H9 (cell line): ENCODE data around the gene PDE4B. TPM values are rescaled to one million over a fixed set of nuclear protein-coding genes. Genes with fewer than 3 reads are reported as not detected.

Experiments
- DNase-seq: peaks from one replicate; pipeline ENCODE4 v3.0.0-alpha.2; 2017
- H2AFZ ChIP-seq: one replicate; pipeline ENCODE4 v1.6.1; 2013; ENCODE audit warnings: mild to moderate bottlenecking, low read length, control low read depth, moderate library complexity
- H2AK5ac ChIP-seq: 2 replicates; pipeline ENCODE4 v1.6.1; 2013; ENCODE audit warnings: low read length, control low read depth, mixed read lengths; ENCODE audit not compliant: insufficient read length
- H2BK120ac ChIP-seq: one replicate; pipeline ENCODE4 v1.6.1; 2013; ENCODE audit warnings: low read depth, mild to moderate bottlenecking, low read length, control low read depth, inconsistent platforms; ENCODE audit not compliant: poor library complexity, severe bottlenecking
- H2BK12ac ChIP-seq: 2 replicates; pipeline ENCODE4 v1.6.1; 2013; ENCODE audit warnings: low read length, control low read depth, mixed read lengths, low read depth; ENCODE audit not compliant: insufficient read length
- H2BK15ac ChIP-seq: 2 replicates; pipeline ENCODE4 v1.6.1; 2013; ENCODE audit warnings: low read depth, low read length, control low read depth
- H2BK20ac ChIP-seq: one replicate; pipeline ENCODE4 v1.6.1; 2013; ENCODE audit warnings: low read depth, mild to moderate bottlenecking, low read length, control low read depth, inconsistent platforms; ENCODE audit not compliant: poor library complexity, severe bottlenecking
- H2BK5ac ChIP-seq: 2 replicates; pipeline ENCODE4 v1.6.1; 2013; ENCODE audit warnings: low read length, control low read depth, mixed read lengths; ENCODE audit not compliant: insufficient read length
- H3K14ac ChIP-seq: 2 replicates; pipeline ENCODE4 v1.6.1; 2013; ENCODE audit warnings: low read length, control low read depth; ENCODE audit not compliant: insufficient read depth
- H3K18ac ChIP-seq: 2 replicates; pipeline ENCODE4 v1.6.1; 2013; ENCODE audit warnings: low read depth, mild to moderate bottlenecking, mixed read lengths, low read length, control low read depth; ENCODE audit not compliant: insufficient read length
- H3K23ac ChIP-seq: 2 replicates; pipeline ENCODE4 v1.6.1; 2013; ENCODE audit warnings: low read length, control low read depth, mixed read lengths, low read depth; ENCODE audit not compliant: insufficient read length
- H3K23me2 ChIP-seq: 2 replicates; pipeline ENCODE4 v1.6.1; 2013; ENCODE audit warnings: low read depth, mild to moderate bottlenecking, mixed read lengths, low read length, control low read depth; ENCODE audit not compliant: insufficient read length, poor library complexity, severe bottlenecking
- H3K27ac ChIP-seq: 2 replicates; pipeline ENCODE4 v1.5.1; 2013; ENCODE audit warnings: low read length, control low read depth, mixed read lengths, low read depth; ENCODE audit not compliant: insufficient read length
- H3K27me3 ChIP-seq: 2 replicates; pipeline ENCODE4 v1.6.1; 2013; ENCODE audit warnings: low read length, control low read depth, inconsistent platforms; ENCODE audit not compliant: insufficient read depth
- H3K4ac ChIP-seq: 2 replicates; pipeline ENCODE4 v1.6.1; 2013; ENCODE audit warnings: low read depth, mild to moderate bottlenecking, control low read depth, inconsistent platforms, low read length, moderate library complexity
- H3K4me1 ChIP-seq: 2 replicates; pipeline ENCODE4 v1.6.1; 2013; ENCODE audit warnings: low read length, control low read depth, inconsistent platforms; ENCODE audit not compliant: insufficient read depth
- H3K4me2 ChIP-seq: 2 replicates; pipeline ENCODE4 v1.6.1; 2013; ENCODE audit warnings: low read length, control low read depth, mixed read lengths; ENCODE audit not compliant: insufficient read length, insufficient read depth
- H3K56ac ChIP-seq: 2 replicates; pipeline ENCODE4 v1.6.1; 2013; ENCODE audit warnings: low read depth, mild to moderate bottlenecking, mixed read lengths, low read length, control low read depth; ENCODE audit not compliant: insufficient read length
- H3K79me1 ChIP-seq: 2 replicates; pipeline ENCODE4 v1.6.1; 2013; ENCODE audit warnings: low read depth, mild to moderate bottlenecking, moderate library complexity, low read length, control low read depth, inconsistent platforms; ENCODE audit not compliant: insufficient read depth, poor library complexity, severe bottlenecking
- H3K79me2 ChIP-seq: 2 replicates; pipeline ENCODE4 v1.6.1; 2013; ENCODE audit warnings: low read length, control low read depth, inconsistent platforms; ENCODE audit not compliant: insufficient read depth
- H3K9ac ChIP-seq: 2 replicates; pipeline ENCODE4 v1.6.1; 2013; ENCODE audit warnings: low read length, control low read depth, mixed read lengths; ENCODE audit not compliant: insufficient read length; ENCODE audit errors: extremely low read depth
- H3K9me3 ChIP-seq: one replicate; pipeline ENCODE4 v1.6.1; 2013; ENCODE audit warnings: low read depth, low read length, inconsistent platforms; ENCODE audit not compliant: control insufficient read depth
- H3T11ph ChIP-seq: one replicate; pipeline ENCODE4 v1.6.1; 2013; ENCODE audit warnings: mild to moderate bottlenecking, low read length, control low read depth, inconsistent platforms
- H4K20me1 ChIP-seq: one replicate; pipeline ENCODE4 v1.6.1; 2013; ENCODE audit not compliant: control insufficient read depth, insufficient read length, insufficient read depth
- H4K5ac ChIP-seq: 2 replicates; pipeline ENCODE4 v1.6.1; 2013; ENCODE audit warnings: low read depth, mild to moderate bottlenecking, mixed read lengths, low read length, control low read depth; ENCODE audit not compliant: insufficient read length
- H4K8ac ChIP-seq: replicated peaks from 2 replicates; pipeline ENCODE4 v1.6.1; 2013; ENCODE audit warnings: low read length, control low read depth, mixed read lengths, low read depth; ENCODE audit not compliant: insufficient read length
- H4K91ac ChIP-seq: 2 replicates; pipeline ENCODE4 v1.6.1; 2013; ENCODE audit warnings: low read depth, mild to moderate bottlenecking, moderate library complexity, mixed read lengths, low read length, control low read depth; ENCODE audit not compliant: insufficient read length
- H3K27ac Mint-ChIP-seq, 3 experiments: 2 replicates in 2 of 3; 3 replicates in 1 of 3; pipeline ENCODE4 v1.8.0; 2020 to 2021; ENCODE audit warnings: mixed read lengths in 3 of 3, mild to moderate bottlenecking in 1 of 3, moderate library complexity in 1 of 3
- H3K27me3 Mint-ChIP-seq: 2 replicates; pipeline ENCODE4 v1.8.0; 2021; ENCODE audit warnings: low read depth, mild to moderate bottlenecking, moderate library complexity, mixed read lengths
- H3K36me3 Mint-ChIP-seq, 3 experiments: 2 replicates in 2 of 3; 3 replicates in 1 of 3; pipeline ENCODE4 v1.8.0; 2020 to 2021; ENCODE audit warnings: low read depth in 3 of 3, mixed read lengths in 3 of 3; ENCODE audit not compliant: insufficient read depth in 1 of 3
- H3K4me1 Mint-ChIP-seq, 2 experiments: 2 replicates each; pipeline ENCODE4 v1.8.0; 2020; ENCODE audit warnings: mixed read lengths in 2 of 2
- H3K4me3 Mint-ChIP-seq, 2 experiments: 2 replicates in 1 of 2; 3 replicates in 1 of 2; pipeline ENCODE4 v1.8.0; 2020 to 2021; ENCODE audit warnings: mild to moderate bottlenecking in 2 of 2, mixed read lengths in 2 of 2, moderate library complexity in 1 of 2
- H3K9me3 Mint-ChIP-seq, 2 experiments: 2 replicates in 1 of 2; 3 replicates in 1 of 2; pipeline ENCODE4 v1.8.0; 2020; ENCODE audit warnings: mild to moderate bottlenecking in 2 of 2, mixed read lengths in 2 of 2, moderate library complexity in 1 of 2
- CTCF ChIP-seq: fragments of 200-600 bp; sonication (generic); conservative IDR thresholded peaks from 3 replicates; pipeline ENCODE4 v1.8.0; 2021; ENCODE audit warnings: antibody characterized with exemption, mild to moderate bottlenecking
- WGBS: extraction: QIAGEN DNeasy Blood & Tissue Kit; methylation state at CpG from one replicate; pipeline ENCODE4 v1.1.7; 2013; ENCODE audit warnings: missing lambda C conversion rate, low lambda C conversion rate, mixed read lengths; ENCODE audit not compliant: insufficient read length; ENCODE audit errors: extremely low coverage; 5-methylcytosine and 5-hydroxymethylcytosine counted together
- total RNA-seq: library from RNA; stranded (reverse); gene quantifications from 2 replicates; pipeline ENCODE4 v1.2.1, GENCODE V29; 2021

Gene PDE4B
- total RNA-seq, 1 experiment from 2014 or later: 19.8 TPM

GRCh38 chr1:66288048-66288447, 495.4 kb downstream of the PDE4B start:
- H3K27ac ChIP-seq: no peak overlapping the region
- no peak overlapping the region for H2BK12ac ChIP-seq
- no peaks in the 10 kb centered on the region; the same call in 1 of the 2 replicates for H3K27me3 ChIP-seq
- no peak overlapping the region for H3K14ac ChIP-seq
- Mint-ChIP-seq H3K4me3 (no peak overlapping the region), H3K4me1 (no peaks in the 10 kb centered on the region), H3K36me3 (no peaks in the 10 kb centered on the region), H3K27ac (no peak overlapping the region), H3K27me3 (no peaks in the 10 kb centered on the region; the same call in 1 of the 2 replicates), H3K9me3 (no peaks in the 10 kb centered on the region)
- no peak overlapping the region for H3K4ac ChIP-seq
- H3K79me2 ChIP-seq: no peaks in the 10 kb centered on the region
- no peak overlapping the region for H2BK5ac ChIP-seq
- H4K91ac ChIP-seq: no peak overlapping the region
- H2BK20ac ChIP-seq: no peak overlapping the region
- no peak overlapping the region for H4K8ac ChIP-seq
- no peak overlapping the region for H3K9ac ChIP-seq
- no peak overlapping the region for H2BK120ac ChIP-seq
- no peaks in the 10 kb centered on the region for H3K23me2 ChIP-seq
- H3K18ac ChIP-seq: no peak overlapping the region
- H2AK5ac ChIP-seq: no peak overlapping the region
- H3K79me1 ChIP-seq: no peaks in the 10 kb centered on the region
- no peaks in the 10 kb centered on the region for H4K20me1 ChIP-seq
- no peak overlapping the region for H2AFZ ChIP-seq
- TF ChIP-seq CTCF: no peak
- no peak overlapping the region for H4K5ac ChIP-seq
- no peak overlapping the region for H3K23ac ChIP-seq
- H2BK15ac ChIP-seq: no peak overlapping the region
- H3K9me3 ChIP-seq: no peaks in the 10 kb centered on the region
- H3T11ph ChIP-seq: no peak overlapping the region
- no CpG with 5 or more reads among the region's 2 CpGs for WGBS
- H3K4me2 ChIP-seq: no peak overlapping the region
- DNase-seq: no peak
- no peaks in the 10 kb centered on the region for H3K4me1 ChIP-seq
- no peak overlapping the region for H3K56ac ChIP-seq
